HG03457 (cell line): Measurements from ENCODE around the gene C16orf90.
"Not testable (repeated sequence)": the region's sequence is repeated elsewhere in the genome, so short reads cannot be mapped to it uniquely, and the experiment has no call there.

Experiments
- ATAC-seq: cut with Tn5 transposase; IDR thresholded peaks from one replicate; pipeline ENCODE4 v1.9.1; 2021; ENCODE audit warnings: moderate number of reproducible peaks; ENCODE audit not compliant: unreplicated experiment

Gene C16orf90

GRCh38 chr16:3485097-3485745, 10.1 kb downstream of the C16orf90 start:
- ATAC-seq, result no peak

DNA sequence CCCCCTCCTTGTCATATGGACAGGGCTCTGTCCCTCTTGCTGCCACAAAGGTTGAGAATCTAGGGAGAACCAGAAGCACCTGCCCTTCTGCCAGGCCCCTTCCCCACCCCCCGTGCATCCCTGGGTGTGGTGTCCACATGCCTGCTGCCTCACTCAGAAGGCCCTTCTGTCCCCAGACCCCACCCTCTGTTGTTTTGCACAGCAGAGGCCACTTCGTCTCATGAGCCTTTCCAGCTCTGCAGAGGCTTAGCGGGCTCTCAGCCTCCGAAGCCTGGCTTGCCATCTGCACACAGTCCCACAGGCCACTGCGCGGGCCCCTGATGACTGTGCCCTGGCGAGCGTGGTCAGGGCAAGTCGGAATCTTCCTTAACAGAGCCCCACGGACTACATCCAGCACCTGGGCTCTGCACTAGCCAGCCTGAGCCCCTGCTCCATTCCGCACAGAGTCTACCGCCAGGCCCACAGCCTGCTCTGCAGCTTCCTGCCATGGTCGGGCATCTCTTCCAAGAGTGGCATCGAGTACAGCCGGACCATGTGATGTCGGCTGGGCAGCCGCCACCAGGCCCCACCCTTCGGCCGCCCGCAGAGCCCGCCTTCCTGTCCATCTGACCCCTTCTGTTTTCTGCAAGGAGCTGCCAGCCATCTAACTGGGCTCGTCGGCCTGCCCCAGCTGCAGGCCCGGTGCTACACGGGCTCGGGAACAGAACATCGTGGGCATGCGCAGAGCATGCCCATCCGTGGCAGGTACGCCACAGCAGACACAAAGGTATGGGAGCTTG, 10.8 kb downstream of the C16orf90 start:
- ATAC-seq, result no peak

GRCh38 chr16:3482659-3483241, 12.5 kb downstream of the C16orf90 start:
- no peak for ATAC-seq

DNA sequence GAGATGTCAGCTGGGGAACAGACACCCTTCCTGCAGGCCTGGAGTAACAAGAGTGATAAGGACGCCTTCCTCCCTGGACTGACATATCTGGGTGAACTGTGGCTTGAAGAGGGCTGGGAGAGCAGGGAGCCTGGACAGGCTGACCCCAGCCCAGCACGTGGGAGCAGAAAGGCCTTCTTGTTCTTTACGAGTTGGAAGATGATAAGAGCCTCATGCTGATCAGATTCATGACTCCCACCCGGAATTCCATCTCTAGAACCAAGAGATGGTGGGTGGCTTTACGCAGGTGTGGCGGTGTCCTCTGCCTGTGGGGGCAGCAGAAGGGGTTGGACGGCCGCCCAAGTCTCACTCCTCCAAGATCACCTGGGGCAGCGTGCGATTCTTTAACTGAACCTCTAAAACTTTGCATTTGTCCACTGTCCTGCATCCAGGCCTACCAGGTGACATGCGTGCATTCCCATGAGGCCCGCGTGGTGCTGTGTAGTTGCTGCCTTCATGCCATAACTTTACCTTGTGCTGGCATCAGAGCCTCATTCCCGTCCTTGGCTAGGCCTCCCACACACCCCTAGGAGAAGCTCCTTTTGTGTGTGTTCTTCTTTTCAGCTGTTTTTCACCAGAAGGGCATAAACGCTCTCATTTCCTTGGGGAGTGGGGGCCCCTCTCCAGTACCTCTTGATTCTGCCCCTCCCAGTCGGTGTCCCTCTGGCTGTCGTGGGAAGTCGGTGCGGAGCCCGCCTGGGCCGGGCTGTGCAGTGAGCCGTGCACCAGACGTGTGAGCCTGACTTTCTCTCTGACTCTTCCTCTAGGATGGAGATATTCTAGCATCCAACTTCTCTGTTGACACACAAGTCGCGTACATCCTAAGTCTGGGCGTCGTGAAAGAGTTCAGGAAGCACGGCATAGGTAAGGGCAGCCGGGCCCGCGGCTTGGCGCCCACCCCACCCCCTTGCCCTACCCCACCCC, 13.3 kb downstream of the C16orf90 start:
- no peak for ATAC-seq

GRCh38 chr16:3480901-3481695, 14.2 kb downstream of the C16orf90 start:
- no peak for ATAC-seq

GRCh38 chr16:3479654-3480216, 15.6 kb downstream of the C16orf90 start:
- no peak for ATAC-seq

GRCh38 chr16:3478242-3478925, 16.9 kb downstream of the C16orf90 start:
- no peak for ATAC-seq

DNA sequence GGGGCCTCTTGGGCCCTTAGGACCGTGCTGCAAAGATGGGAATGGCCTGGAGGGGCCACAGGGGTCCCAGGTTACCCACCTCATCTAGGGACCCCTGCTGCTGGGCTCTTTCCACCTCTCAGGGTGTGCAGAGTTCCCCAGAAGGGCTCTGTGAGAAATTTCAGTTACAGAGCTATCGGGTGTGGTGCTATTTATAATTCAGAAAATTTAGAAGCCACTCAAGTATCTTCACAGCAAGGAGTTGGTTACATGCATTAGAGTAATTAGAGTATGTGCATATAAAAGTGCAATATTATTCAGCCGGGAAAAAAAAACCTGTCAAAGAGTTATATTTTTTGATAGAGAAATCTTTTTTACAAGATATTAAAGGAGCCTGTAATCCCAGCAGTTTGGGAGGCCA, 18.9 kb downstream of the C16orf90 start:
- ATAC-seq, result no peak

GRCh38 chr16:3475604-3476375, 19.5 kb downstream of the C16orf90 start:
- no peak for ATAC-seq

- ATAC-seq, result not testable (repeated sequence)
Observed at GRCh38 chr16:3474870-3475269, 20.4 kb downstream of the C16orf90 start.

DNA sequence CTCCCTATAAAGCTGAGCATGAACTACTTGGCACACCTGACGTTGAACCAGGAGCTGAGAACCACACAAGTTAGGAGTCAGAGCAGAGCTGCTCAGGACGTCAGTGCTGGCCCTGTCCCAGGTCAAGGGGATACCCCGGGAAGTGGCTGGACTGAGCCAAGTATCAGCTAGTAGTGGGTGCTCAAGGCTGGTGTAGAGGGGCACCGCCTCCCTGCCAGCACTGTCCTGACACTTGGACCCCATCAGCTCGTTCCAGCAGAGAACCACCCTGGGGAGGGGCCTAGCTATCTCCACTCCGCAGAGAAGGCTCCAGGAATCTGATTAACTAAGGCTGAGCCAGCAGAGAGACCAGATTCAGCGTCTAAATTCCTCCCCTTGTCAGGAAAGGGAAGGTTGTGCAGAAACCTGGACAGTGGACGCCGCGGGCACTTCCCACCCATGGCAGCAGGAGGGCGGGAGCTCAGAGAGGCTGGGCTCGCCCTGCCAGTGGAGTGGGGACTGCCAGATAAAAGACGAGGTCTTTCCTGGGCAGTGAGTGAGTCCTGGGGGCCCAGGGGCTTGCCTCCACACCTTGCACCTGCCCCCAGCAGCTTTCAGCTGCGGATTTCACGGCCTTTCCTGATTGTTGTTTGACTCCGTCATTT, 21.0 kb downstream of the C16orf90 start:
- ATAC-seq, result no peak

- not testable (repeated sequence) for ATAC-seq
Observed at GRCh38 chr16:3473596-3473943, 21.7 kb downstream of the C16orf90 start.

- no peak for ATAC-seq
Observed at GRCh38 chr16:3472878-3473595, 22.3 kb downstream of the C16orf90 start.

- no peak for ATAC-seq
Observed at GRCh38 chr16:3471518-3472176, 23.6 kb downstream of the C16orf90 start.

GRCh38 chr16:3470723-3471122, 24.6 kb downstream of the C16orf90 start:
- ATAC-seq, result no peak

GRCh38 chr16:3469736-3470135, 25.6 kb downstream of the C16orf90 start:
- no peak for ATAC-seq

GRCh38 chr16:3468501-3468900, 26.8 kb downstream of the C16orf90 start:
- no peak for ATAC-seq
